ENCODE measurements around the gene LAMA2. TPM values are rescaled to one million over a fixed set of nuclear protein-coding genes. Genes with fewer than 3 reads are reported as not detected.

Gene LAMA2
- total RNA-seq, 1 donor from 2014 or later = 0.27 TPM

GRCh38 chr6:129183681-129184301 lies 300.9 kb downstream of the LAMA2 start:
- Mint-ChIP-seq H3K27ac (no peak overlapping the region), H3K27me3 (no peaks in the 10 kb centered on the region), H3K4me3 (no peak overlapping the region), H3K9me3 (no peaks in the 10 kb centered on the region), H3K36me3 (ENCODE audit: low read depth) (no peaks in the 10 kb centered on the region), H3K4me1 (no peaks in the 10 kb centered on the region)
- DNase-seq = no peak
- ATAC-seq (ENCODE audit: low read depth) = no peak
- POLR2A ChIA-PET = no interaction called here
- intact Hi-C loops (cut with micrococcal nuclease) = no loop called here
- TF ChIP-seq, protein P1, sequence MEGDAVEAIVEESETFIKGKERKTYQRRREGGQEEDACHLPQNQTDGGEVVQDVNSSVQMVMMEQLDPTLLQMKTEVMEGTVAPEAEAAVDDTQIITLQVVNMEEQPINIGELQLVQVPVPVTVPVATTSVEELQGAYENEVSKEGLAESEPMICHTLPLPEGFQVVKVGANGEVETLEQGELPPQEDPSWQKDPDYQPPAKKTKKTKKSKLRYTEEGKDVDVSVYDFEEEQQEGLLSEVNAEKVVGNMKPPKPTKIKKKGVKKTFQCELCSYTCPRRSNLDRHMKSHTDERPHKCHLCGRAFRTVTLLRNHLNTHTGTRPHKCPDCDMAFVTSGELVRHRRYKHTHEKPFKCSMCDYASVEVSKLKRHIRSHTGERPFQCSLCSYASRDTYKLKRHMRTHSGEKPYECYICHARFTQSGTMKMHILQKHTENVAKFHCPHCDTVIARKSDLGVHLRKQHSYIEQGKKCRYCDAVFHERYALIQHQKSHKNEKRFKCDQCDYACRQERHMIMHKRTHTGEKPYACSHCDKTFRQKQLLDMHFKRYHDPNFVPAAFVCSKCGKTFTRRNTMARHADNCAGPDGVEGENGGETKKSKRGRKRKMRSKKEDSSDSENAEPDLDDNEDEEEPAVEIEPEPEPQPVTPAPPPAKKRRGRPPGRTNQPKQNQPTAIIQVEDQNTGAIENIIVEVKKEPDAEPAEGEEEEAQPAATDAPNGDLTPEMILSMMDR (IDR thresholded peaks at IDR 0.05) = no peak
- CTCF ChIA-PET = no interaction called here

DNA sequence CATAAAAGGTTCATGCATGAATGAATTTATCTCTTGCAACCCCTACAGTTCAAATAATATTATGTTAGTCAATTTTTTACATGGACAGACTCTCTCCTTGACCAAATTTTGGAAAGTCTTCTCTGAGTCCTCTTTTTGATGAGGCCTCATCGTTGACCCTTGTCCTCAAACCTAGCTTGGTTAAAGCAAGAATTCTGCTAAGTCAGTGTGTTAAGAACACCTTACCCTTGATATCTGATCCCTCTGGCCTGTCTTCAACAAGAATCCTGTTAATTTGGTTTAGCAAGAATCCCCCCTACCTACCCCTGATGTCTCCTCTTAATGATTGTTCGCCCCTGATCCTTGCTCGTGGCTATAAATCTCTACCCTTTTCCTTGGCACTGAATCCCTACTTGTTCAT lies 301.4 kb downstream of the LAMA2 start:
- H3K27me3 Mint-ChIP-seq = no peaks in the 10 kb centered on the region

DNA sequence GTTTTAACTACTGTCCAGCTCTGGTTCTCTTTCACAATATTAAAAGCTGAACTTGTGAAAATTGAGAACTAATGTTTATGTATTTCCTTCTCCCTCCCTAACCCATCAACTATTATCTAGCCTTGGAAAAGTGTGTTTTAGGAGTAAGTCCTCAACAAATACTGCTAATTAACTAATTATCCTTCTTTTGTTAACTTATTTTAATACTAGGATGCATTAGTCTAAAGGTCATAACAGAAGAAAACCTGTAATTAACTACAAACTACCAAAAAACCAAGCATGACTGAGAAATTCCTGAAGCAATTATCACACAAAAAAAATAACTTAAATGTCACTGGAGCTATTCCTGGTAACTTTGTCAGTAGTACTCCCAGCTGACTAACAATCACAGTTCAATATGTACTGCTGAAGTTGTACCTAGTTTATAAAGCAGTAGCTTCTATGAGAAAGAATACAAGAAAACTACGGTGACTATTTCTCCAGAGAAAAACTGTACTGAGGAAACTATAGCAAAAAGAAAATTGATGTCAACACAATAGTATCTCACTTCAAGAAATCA lies 301.9 kb downstream of the LAMA2 start:
- no peak overlapping the region for H3K4me3 Mint-ChIP-seq
- no peaks in the 10 kb centered on the region for H3K9me3 Mint-ChIP-seq
- no peak overlapping the region for H3K27ac Mint-ChIP-seq
- no peak for DNase-seq
- intact Hi-C loops (cut with micrococcal nuclease) = no loop called here
- ChIA-PET CTCF (no interaction called here), POLR2A (no interaction called here)
- H3K36me3 Mint-ChIP-seq (ENCODE audit: low read depth) = no peaks in the 10 kb centered on the region
- no peak for ATAC-seq (ENCODE audit: low read depth)
- H3K4me1 Mint-ChIP-seq = no peaks in the 10 kb centered on the region
- H3K27me3 Mint-ChIP-seq = no peaks in the 10 kb centered on the region
- TF ChIP-seq, protein P1 (IDR thresholded peaks at IDR 0.05) = no peak

More for the DNA sequence above, 301.4 kb downstream of the LAMA2 start:
- no peak overlapping the region for H3K4me3 Mint-ChIP-seq
- TF ChIP-seq, protein P1 (IDR thresholded peaks at IDR 0.05) = no peak
- H3K9me3 Mint-ChIP-seq = no peaks in the 10 kb centered on the region
- no peaks in the 10 kb centered on the region for H3K4me1 Mint-ChIP-seq
- H3K36me3 Mint-ChIP-seq (ENCODE audit: low read depth) = no peaks in the 10 kb centered on the region
- ChIA-PET CTCF (no interaction called here), POLR2A (no interaction called here)
- H3K27ac Mint-ChIP-seq = no peak overlapping the region
- intact Hi-C loops (cut with micrococcal nuclease) = no loop called here
- DNase-seq (no peak), ATAC-seq (ENCODE audit: low read depth) (no peak)

GRCh38 chr6:129186988-129187387 lies 304.1 kb downstream of the LAMA2 start:
- ChIA-PET POLR2A (no interaction called here), CTCF (no interaction called here)
- Mint-ChIP-seq H3K36me3 (ENCODE audit: low read depth) (no peaks in the 10 kb centered on the region), H3K4me3 (no peak overlapping the region), H3K27me3 (no peaks in the 10 kb centered on the region), H3K9me3 (no peaks in the 10 kb centered on the region), H3K4me1 (peaks cover 3% of the 10 kb centered on the region), H3K27ac (no peak overlapping the region)
- TF ChIP-seq, protein P1 (IDR thresholded peaks at IDR 0.05) = no peak
- DNase-seq (no peak), ATAC-seq (ENCODE audit: low read depth) (no peak)
- intact Hi-C loops (cut with micrococcal nuclease) = no loop called here

DNA sequence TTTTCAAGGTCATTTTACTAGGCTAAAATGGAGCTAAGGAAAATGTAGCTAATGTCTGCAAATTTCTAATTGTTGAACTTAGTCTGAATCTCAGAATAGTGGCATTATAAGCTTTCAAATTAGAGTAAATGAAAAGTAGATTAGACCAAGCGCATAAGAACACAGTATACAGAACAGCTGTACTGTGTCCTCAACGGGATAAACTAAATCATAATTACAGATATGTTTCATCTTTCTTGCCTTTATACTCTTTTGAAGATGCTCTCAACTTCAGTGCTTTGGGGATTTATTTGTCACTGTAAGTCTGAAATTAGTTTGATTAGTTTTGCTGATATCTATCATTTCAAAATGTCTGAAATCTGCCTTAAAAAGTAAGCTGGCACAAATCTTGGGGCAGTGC lies 305.4 kb downstream of the LAMA2 start:
- Mint-ChIP-seq H3K4me3 (no peak overlapping the region), H3K27ac (no peak overlapping the region), H3K4me1 (peaks cover 3% of the 10 kb centered on the region), H3K36me3 (ENCODE audit: low read depth) (no peaks in the 10 kb centered on the region), H3K9me3 (no peaks in the 10 kb centered on the region), H3K27me3 (no peaks in the 10 kb centered on the region)
- ChIA-PET POLR2A (no interaction called here), CTCF (no interaction called here)
- intact Hi-C loops (cut with micrococcal nuclease) = no loop called here
- DNase-seq = no peak
- TF ChIP-seq, protein P1 (IDR thresholded peaks at IDR 0.05) = no peak
- no peak for ATAC-seq (ENCODE audit: low read depth)
